ENCODE results near the gene KDM4B. TPM values are rescaled to one million over a fixed set of nuclear protein-coding genes. Genes with fewer than 3 reads are reported as not detected.
"Not testable (repeated sequence)": the region's sequence is repeated elsewhere in the genome, so short reads cannot be mapped to it uniquely, and the experiment has no call there.

Gene KDM4B
- total and polyA plus RNA-seq, 9 donors = 5.2 to 62.9 (median 46.4) TPM

DNA sequence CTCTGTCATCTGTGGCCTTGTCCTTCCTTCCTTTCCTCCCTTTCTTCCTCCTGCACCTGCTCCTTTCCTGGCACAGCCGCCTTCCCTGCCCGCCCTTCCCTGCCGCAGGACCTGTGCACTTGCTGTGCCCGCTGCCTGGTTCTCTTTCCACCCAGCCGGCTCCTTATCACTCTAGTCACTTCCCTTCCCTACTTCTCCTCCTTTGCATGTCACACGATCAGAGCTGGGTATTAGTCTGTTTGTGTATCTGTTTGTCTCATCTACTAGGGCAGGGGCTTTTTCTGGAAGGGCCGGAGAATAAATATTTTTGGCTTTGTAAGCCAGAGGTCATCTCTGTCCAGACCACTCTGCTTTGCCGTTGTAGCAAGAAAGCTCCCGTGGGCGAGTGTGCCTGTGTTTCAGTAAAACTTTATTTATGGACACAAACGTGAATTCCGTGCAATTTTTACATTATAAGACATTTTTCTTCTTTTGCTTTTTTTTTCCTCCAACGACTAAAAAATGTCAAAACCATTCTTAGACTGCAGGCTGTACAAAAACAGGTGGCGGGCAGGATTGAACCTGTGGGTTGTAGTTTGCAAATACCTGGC, 6.1 kb downstream of the KDM4B start:
- no peak for DNase-seq
- WGBS, 3 donors = 55 to 61% (median 58%) methylated on average over 14 of the region's 14 CpGs
- H3K27ac ChIP-seq = no peak overlapping the region
- H3K36me3 ChIP-seq = no peaks in the 10 kb centered on the region
- no peak overlapping the region for H3K4me3 ChIP-seq
- H3K9me3 ChIP-seq = no peaks in the 10 kb centered on the region
- peaks cover 34% of the 10 kb centered on the region for H3K4me1 ChIP-seq (ENCODE audit: insufficient read depth)
- TF ChIP-seq EP300 (IDR thresholded peaks at IDR 0.05) (no peak), POLR2A (IDR thresholded peaks at IDR 0.05) (no peak)
- TF ChIP-seq, protein P1, sequence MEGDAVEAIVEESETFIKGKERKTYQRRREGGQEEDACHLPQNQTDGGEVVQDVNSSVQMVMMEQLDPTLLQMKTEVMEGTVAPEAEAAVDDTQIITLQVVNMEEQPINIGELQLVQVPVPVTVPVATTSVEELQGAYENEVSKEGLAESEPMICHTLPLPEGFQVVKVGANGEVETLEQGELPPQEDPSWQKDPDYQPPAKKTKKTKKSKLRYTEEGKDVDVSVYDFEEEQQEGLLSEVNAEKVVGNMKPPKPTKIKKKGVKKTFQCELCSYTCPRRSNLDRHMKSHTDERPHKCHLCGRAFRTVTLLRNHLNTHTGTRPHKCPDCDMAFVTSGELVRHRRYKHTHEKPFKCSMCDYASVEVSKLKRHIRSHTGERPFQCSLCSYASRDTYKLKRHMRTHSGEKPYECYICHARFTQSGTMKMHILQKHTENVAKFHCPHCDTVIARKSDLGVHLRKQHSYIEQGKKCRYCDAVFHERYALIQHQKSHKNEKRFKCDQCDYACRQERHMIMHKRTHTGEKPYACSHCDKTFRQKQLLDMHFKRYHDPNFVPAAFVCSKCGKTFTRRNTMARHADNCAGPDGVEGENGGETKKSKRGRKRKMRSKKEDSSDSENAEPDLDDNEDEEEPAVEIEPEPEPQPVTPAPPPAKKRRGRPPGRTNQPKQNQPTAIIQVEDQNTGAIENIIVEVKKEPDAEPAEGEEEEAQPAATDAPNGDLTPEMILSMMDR (IDR thresholded peaks at IDR 0.05) = no peak
- intact Hi-C loops (cut with DNase I) = loop anchor here in 1 of 4 donors (5.0 kb wide), 1 partner anchor 57 kb away; no protein-coding TSS in a partner anchor
- H3K27me3 ChIP-seq = no peaks in the 10 kb centered on the region

DNA sequence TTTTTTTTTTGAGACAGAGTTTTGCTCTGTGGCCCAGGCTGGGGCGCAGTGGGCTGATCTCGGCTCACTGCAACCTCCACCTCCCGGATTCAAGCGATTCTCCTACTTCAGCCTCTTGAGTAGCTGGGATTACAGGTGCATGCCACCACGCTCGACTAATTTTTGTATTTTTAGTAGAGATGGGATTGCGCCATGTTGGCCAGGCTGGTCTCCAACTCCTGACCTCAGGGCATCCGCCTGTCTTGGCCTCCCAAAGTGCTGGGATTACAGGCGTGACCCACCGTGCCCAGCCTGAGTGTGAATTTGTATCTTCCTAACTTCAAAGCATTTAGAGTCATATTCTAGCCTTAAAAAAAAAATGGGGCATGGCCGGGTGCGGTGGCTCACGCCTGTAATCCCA, 6.7 kb downstream of the KDM4B start:
- WGBS, 3 donors = 88 to 91% (median 91%) methylated on average over 13 of the region's 13 CpGs
- not testable (repeated sequence) for H3K4me3 ChIP-seq
- intact Hi-C loops (cut with DNase I) = loop anchor here in 1 of 4 donors (5.0 kb wide), 1 partner anchor 57 kb away; no protein-coding TSS in a partner anchor

DNA sequence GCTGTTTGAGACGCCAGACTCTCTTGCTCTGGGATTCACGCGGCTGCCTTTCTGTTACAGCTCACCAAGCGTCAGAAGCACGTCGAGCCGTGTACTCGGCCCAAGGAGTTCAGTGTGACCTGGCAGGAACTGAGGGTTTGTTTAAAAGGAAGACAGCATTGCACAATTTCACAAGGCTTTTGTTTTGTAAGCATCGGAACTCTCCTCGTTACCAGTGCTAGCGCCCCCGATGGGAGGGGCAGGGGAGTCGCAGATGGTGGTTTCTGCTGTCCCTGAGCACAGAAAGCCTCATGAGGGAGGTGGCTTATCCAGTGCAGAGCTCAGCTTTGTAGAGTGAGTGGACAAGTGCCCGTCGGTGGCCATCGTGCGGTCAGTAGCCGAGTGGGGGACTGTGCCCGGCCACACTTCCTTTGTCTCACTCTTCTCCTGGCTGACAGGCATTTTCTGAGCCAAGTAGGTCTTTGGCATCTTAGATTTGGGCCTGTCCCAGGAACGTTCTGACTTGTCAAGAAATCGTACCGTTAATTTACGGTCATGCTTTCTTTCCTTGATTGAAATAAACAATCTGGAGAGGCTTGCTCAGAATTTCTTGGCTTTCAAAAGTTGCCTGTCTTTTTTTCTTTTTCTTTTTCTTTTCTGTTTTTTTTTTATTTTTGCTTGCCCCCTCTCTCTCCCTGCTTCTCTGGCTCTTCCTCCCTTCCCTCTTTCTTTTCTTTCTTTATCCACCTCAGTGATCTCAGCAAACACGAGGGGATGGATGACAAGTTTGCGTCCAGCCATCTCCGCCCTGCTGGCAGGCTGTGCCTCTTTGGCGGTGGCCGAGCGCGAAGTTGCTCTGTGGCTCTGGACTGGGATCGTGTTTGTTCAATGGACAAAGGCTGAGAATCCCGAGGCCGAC, 7.7 kb downstream of the KDM4B start:
- Histone ChIP-seq H3K9me3 (no peaks in the 10 kb centered on the region), H3K27ac (peak overlapping the region; percentile 60 to 82), H3K4me3 (peak overlapping the region; percentile 18), H3K4me1 (ENCODE audit: insufficient read depth) (peaks cover 30% of the 10 kb centered on the region), H3K27me3 (no peaks in the 10 kb centered on the region), H3K36me3 (no peaks in the 10 kb centered on the region)
- TF ChIP-seq, protein P1 (IDR thresholded peaks at IDR 0.05) = peak; percentile 54 to 76 (median 67)
- TF ChIP-seq EP300 (IDR thresholded peaks at IDR 0.05) (peak; percentile 42), POLR2A (IDR thresholded peaks at IDR 0.05) (peak; percentile 75)
- 20 to 27% (median 23%) methylated on average over 33 of the region's 33 CpGs for WGBS, 3 donors
- intact Hi-C loops (cut with DNase I) = loop anchor here in 1 of 4 donors (5.0 kb wide), 1 partner anchor 56 kb away; no protein-coding TSS in a partner anchor
- peak; percentile 82 to 93 (median 88) for DNase-seq

More for the DNA sequence above, 6.7 kb downstream of the KDM4B start:
- DNase-seq = peak in 2 of 5 donors; percentile 51 to 55
- not testable (repeated sequence) for H3K9me3 ChIP-seq, H3K27me3 ChIP-seq, H3K36me3 ChIP-seq
- Histone ChIP-seq H3K27ac (peak overlapping the region; percentile 60 to 82), H3K4me1 (ENCODE audit: insufficient read depth) (peaks cover 33% of the 10 kb centered on the region)

DNA sequence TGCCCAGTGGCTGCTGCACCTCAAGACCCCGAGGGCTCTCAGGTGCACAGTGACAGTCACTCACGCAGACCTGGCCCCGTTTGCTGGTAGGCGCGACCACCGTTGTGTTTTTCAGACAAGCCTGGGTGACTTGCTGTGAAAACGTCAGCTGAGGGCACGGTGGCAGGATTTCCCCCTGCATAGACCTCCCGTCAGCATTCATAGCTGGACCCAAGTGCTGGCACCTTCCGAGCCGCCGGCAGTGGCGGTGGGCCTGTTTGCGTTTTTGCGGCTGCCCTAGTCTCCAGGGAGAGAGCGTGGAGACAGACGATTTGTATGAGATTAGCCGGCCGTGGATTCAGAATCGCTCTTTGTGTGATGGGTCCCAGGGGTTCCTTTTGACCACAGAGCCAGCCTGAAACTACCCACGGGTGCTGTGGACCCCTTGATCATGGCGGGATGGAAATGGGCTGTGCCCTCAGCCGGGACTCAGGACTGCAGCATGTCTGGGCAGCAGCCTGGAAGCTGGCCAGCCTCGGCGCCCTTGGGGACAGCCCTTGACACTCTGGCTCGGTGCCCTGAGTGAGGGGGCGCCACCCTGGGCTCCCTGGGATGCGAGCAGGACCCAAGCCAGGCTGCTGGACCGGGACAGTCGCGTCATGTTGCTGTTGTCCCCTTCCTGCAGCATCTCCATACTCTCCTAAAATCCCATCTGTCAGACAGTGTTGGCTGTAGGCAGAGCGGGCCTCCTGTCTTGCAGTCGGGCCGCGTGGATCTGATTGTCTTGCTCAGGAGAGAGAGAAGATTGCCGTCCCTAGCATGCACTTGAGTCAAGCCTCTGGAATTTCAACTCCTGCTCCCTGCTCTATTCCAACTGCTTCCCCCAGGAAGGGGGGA, 8.6 kb downstream of the KDM4B start:
- DNase-seq = peak; percentile 65 to 73 (median 71)
- H3K27me3 ChIP-seq = no peaks in the 10 kb centered on the region
- H3K4me1 ChIP-seq (ENCODE audit: insufficient read depth) = peaks cover 30% of the 10 kb centered on the region
- intact Hi-C loops (cut with DNase I) = loop anchor here in 1 of 4 donors (5.0 kb wide), 1 partner anchor 55 kb away; no protein-coding TSS in a partner anchor
- H3K27ac ChIP-seq = peak overlapping the region in 1 of 2 donors; percentile 82
- TF ChIP-seq, protein P1 (IDR thresholded peaks at IDR 0.05) = no peak
- TF ChIP-seq EP300 (IDR thresholded peaks at IDR 0.05) (no peak), POLR2A (IDR thresholded peaks at IDR 0.05) (no peak)
- whole genome bisulfite sequencing, 3 donors = 34 to 43% (median 40%) methylated on average over 31 to 36 of the region's 36 CpGs
- H3K36me3 ChIP-seq = no peaks in the 10 kb centered on the region
- H3K4me3 ChIP-seq = peak overlapping the region; percentile 18
- no peaks in the 10 kb centered on the region for H3K9me3 ChIP-seq
